Measurements from ENCODE around the gene COA1.

DNA sequence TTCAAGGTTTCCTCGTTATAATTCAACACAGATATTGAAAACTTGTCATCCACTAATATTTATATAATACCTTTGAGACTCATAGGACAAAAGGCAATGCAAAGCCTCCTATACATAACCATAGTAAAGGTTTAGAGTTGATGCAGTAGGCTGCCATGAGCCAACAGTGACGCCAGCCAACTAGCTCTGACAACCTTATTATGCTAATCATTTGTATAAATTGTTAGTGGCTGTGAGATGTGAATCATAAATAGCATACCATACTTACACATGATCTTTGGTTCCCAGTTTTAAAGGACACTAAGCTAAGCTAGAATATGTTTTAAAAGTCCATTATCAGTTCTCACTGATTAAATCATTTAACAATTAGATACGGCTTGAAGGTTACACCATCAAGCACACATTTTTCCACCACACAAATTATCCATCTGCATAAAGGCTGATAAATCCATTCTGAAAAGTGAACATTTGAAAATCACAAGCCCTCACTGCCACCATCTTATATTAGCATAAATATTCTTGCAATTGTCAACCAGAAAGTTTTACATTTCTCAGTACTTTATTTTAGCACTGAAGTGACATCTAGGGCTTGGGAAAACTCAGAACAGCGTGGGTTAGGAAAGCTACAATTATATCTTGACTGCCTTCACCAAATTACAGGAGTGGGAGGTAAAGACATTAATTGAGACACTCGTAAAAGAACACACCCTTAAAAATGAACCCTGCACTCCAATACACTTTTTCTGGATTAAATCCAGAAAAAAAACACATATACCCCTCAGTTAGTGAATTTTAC is 30.7 kb downstream of the COA1 start:
- TF ChIP-seq, protein P1, sequence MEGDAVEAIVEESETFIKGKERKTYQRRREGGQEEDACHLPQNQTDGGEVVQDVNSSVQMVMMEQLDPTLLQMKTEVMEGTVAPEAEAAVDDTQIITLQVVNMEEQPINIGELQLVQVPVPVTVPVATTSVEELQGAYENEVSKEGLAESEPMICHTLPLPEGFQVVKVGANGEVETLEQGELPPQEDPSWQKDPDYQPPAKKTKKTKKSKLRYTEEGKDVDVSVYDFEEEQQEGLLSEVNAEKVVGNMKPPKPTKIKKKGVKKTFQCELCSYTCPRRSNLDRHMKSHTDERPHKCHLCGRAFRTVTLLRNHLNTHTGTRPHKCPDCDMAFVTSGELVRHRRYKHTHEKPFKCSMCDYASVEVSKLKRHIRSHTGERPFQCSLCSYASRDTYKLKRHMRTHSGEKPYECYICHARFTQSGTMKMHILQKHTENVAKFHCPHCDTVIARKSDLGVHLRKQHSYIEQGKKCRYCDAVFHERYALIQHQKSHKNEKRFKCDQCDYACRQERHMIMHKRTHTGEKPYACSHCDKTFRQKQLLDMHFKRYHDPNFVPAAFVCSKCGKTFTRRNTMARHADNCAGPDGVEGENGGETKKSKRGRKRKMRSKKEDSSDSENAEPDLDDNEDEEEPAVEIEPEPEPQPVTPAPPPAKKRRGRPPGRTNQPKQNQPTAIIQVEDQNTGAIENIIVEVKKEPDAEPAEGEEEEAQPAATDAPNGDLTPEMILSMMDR (IDR thresholded peaks at IDR 0.05), result no peak
- no peak for TF ChIP-seq POLR2A (IDR thresholded peaks at IDR 0.05)
